Activated gamma-delta T cell treated with Interleukin-2 at 50 U/mL for 16 hours (primary cell): ENCODE measurements around the gene LRRC10B.

ENCODE experiments used
- DNase-seq: peaks from one replicate; pipeline ENCODE4 v3.0.0-alpha.2; 2020

LRRC10B gene

GRCh38 chr11:61549662-61550568, 41.4 kb downstream of the LRRC10B start:
- no peak for DNase-seq

- no peak for DNase-seq
These were observed 42.2 kb downstream of the LRRC10B start for GRCh38 chr11:61550665-61551227.

- DNase-seq = no peak
These were observed 43.1 kb downstream of the LRRC10B start for GRCh38 chr11:61551634-61552033.

GRCh38 chr11:61552108-61552635, 43.6 kb downstream of the LRRC10B start:
- no peak for DNase-seq

GRCh38 chr11:61553373-61554171, 45.0 kb downstream of the LRRC10B start:
- DNase-seq = no peak

GRCh38 chr11:61554172-61554988, 45.8 kb downstream of the LRRC10B start:
- DNase-seq = no peak

GRCh38 chr11:61555051-61555969, 46.8 kb downstream of the LRRC10B start:
- DNase-seq = no peak

- no peak for DNase-seq
These were observed 47.4 kb downstream of the LRRC10B start for GRCh38 chr11:61555978-61556377.

- DNase-seq = no peak
These were observed 48.1 kb downstream of the LRRC10B start for GRCh38 chr11:61556621-61557020.
